GM10266 (cell line): ENCODE data around the gene NEGR1.

ENCODE experiments used
- DNase-seq: peaks from one replicate; pipeline ENCODE4 v3.0.0; 2012; ENCODE audit errors: extremely low spot score
- TF ChIP-seq, protein P1 (sequence below): IDR thresholded peaks from 2 replicates; pipeline ENCODE4 v1.5.1; 2012; ENCODE audit warnings: mild to moderate bottlenecking, low read depth; ENCODE audit not compliant: control insufficient read depth, insufficient read depth; ENCODE audit errors: missing control alignments

The NEGR1 gene

DNA sequence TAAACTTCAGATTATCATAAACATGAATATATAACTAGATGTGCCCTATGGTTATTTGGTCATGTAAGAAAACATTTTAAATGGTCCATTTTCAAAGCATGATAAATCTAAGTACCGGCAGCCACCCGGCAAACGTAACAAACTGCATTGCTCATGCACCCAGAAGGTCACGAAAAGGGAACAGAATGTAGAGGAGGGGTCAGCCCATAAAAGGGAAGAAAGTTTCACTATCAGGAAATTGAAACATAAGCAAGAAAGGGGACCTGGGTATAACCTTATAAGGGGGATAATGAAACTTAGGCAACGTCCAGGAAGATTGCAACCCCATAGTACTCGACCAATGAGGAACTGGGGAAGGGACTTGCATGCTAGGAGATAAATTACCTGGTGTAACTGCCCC is 780.3 kb downstream of the NEGR1 start:
- TF ChIP-seq, protein P1, sequence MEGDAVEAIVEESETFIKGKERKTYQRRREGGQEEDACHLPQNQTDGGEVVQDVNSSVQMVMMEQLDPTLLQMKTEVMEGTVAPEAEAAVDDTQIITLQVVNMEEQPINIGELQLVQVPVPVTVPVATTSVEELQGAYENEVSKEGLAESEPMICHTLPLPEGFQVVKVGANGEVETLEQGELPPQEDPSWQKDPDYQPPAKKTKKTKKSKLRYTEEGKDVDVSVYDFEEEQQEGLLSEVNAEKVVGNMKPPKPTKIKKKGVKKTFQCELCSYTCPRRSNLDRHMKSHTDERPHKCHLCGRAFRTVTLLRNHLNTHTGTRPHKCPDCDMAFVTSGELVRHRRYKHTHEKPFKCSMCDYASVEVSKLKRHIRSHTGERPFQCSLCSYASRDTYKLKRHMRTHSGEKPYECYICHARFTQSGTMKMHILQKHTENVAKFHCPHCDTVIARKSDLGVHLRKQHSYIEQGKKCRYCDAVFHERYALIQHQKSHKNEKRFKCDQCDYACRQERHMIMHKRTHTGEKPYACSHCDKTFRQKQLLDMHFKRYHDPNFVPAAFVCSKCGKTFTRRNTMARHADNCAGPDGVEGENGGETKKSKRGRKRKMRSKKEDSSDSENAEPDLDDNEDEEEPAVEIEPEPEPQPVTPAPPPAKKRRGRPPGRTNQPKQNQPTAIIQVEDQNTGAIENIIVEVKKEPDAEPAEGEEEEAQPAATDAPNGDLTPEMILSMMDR, result no peak
- no peak for DNase-seq

DNA sequence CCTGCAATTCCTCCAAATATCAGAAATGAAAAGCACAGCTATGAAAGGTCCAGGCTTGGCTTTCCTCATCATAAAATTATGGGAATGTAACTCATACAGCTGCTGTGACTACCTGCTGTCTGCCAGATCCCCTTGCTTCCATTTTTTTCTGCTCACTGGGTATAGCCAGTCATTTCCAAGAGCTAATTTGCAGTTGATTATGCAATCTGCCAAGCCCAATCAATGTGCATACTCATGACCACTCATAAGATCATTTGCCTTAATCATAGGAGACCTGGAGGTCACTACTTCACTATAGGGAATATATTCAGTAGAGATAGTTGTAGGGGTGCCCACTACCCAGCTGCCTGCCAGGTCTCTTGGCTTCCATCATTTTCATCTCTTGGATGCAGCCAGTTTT is 783.8 kb downstream of the NEGR1 start:
- TF ChIP-seq, protein P1, result no peak
- DNase-seq, result no peak

DNA sequence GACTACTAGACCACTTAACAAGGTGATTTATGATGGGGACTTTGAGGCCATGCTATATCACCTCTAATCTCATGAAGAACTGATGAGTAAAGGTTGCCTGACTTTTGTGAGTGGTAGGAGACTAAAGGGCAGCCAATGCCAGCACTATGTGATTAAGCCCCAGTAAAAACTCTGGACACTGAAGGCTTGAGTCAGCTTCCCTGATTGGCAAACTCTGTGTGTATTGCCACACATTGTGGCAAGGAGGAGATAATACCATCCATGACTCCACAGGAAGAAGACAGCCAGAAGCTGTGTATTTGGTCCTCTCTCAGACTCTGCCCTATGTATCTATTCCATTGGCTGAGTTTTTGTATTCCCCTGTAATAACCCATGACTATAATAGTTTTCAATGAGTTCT is 788.2 kb downstream of the NEGR1 start:
- DNase-seq, result no peak
- TF ChIP-seq, protein P1, result no peak

DNA sequence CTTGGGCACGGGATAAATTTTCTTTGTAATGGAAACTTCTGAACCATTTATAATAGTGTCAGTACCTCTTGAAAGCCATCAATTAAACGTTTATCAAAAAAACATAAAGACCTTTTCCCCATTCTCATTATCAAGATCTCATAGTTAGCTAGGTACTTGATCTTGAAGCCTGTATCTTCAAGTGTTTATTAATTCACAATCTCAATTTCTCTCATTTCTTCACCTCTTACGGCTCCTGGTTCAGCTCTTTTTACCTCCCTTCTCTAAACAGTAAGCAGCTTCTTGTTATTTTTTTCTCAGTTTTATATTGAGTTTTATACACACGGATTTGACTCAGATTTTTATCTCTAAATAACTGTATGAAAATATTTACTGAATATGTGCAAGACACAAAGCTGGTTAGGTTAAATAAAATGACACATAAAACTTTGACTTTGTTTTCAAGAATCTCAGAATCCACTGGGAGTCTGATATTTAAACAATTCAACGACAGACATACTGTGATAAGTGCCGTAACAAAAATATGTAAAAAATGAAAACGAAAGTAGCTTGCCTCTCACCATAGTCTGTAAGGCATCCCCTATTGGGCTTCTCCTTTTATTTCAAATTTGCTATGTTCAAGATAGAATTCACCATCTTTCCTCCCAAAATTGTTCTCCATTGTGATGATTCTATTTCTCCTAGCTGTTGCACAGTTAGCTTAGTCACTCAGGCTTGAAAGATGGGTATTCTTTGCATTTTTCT is 789.9 kb downstream of the NEGR1 start:
- no peak for DNase-seq
- TF ChIP-seq, protein P1, result no peak

DNA sequence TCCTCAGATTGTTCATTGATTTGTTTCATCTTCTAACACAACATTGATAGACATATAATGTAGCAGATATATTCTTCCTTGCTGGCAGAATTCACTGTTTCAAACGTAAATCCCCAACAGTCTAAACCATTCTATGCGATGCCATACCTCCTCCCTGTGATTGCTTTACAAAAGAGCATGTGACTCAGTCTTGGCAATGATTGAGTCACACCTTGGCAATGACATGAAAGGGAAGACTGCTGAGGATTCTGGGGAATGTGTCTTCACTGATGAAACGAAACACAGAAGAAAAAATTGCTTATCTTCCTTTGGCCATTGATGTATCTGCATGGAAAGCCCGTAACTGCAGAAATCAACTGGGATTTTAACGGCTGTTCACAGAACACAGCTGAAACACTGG is 791.9 kb downstream of the NEGR1 start:
- TF ChIP-seq, protein P1, result no peak
- DNase-seq, result no peak

DNA sequence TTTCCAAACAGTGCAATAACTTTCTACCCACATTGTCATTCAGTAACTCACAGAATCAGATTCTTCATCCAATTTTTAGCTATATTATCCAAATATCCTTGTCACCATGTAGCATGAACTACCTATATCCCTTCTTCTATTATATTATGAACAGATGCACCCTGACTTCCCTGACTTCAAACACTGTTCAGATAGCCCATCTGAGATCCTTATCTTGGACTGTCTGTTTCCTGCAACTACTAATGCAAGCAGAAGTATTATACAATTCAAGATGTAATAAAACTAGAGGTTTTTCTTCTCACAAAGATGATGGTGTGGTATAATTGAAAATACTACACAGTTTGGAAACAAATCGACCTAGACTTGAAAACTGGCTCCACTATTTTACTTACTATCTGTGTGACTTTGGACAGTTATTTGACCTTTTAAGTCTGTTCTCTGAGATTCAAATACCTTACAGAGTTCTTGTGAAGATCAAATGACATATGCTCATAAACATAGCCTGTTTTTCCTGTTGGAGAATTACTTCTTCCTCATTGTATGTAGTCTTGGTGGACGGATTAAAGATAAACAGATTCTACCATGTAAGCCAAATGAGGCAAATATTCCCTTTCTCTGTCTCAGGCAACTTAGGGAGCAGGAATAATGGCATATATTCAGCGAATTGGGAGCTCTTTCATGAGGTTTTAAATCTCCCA is 793.6 kb downstream of the NEGR1 start:
- TF ChIP-seq, protein P1, result no peak
- no peak for DNase-seq

- TF ChIP-seq, protein P1, result no peak
- DNase-seq, result no peak
Measured at GRCh38 chr1:71473331-71473730, 809.0 kb downstream of the NEGR1 start.
